DMS153 treated with DMSO at 0.1 percent for 48 hours (cell line): Measurements from ENCODE around the gene EFHC1.

ENCODE experiments used
- DNase-seq: peaks from one replicate; lab custom pipeline; 2025; ENCODE audit not compliant: unreplicated experiment; lab: John Stamatoyannopoulos, UW

The EFHC1 gene

GRCh38 chr6:52516269-52516668 lies 96.1 kb downstream of the EFHC1 start:
- no peak for DNase-seq

GRCh38 chr6:52516943-52517342 lies 96.8 kb downstream of the EFHC1 start:
- no peak for DNase-seq

- no peak for DNase-seq
These were observed 97.5 kb downstream of the EFHC1 start for GRCh38 chr6:52517502-52518278.

GRCh38 chr6:52518279-52518945 lies 98.3 kb downstream of the EFHC1 start:
- no peak for DNase-seq

- no peak for DNase-seq
These were observed 99.5 kb downstream of the EFHC1 start for GRCh38 chr6:52519618-52520017.

- no peak for DNase-seq
These were observed 102.0 kb downstream of the EFHC1 start for GRCh38 chr6:52522151-52522626.

GRCh38 chr6:52522655-52523054 lies 102.5 kb downstream of the EFHC1 start:
- DNase-seq, result no peak

- DNase-seq, result no peak
These were observed 103.4 kb downstream of the EFHC1 start for GRCh38 chr6:52523378-52524142.

GRCh38 chr6:52524918-52525317 lies 104.8 kb downstream of the EFHC1 start:
- no peak for DNase-seq

GRCh38 chr6:52526634-52527033 lies 106.5 kb downstream of the EFHC1 start:
- DNase-seq, result no peak

- DNase-seq, result no peak
These were observed 107.3 kb downstream of the EFHC1 start for GRCh38 chr6:52527436-52527835.

GRCh38 chr6:52529311-52529710 lies 109.2 kb downstream of the EFHC1 start:
- no peak for DNase-seq

GRCh38 chr6:52530351-52530750 lies 110.2 kb downstream of the EFHC1 start:
- DNase-seq, result no peak

GRCh38 chr6:52531396-52531795 lies 111.3 kb downstream of the EFHC1 start:
- DNase-seq, result no peak

GRCh38 chr6:52531834-52532233 lies 111.7 kb downstream of the EFHC1 start:
- no peak for DNase-seq

- DNase-seq, result no peak
These were observed 112.3 kb downstream of the EFHC1 start for GRCh38 chr6:52532457-52532856.

GRCh38 chr6:52533491-52533890 lies 113.3 kb downstream of the EFHC1 start:
- no peak for DNase-seq

- no peak for DNase-seq
These were observed 114.2 kb downstream of the EFHC1 start for GRCh38 chr6:52534363-52534762.

- DNase-seq, result no peak
These were observed 114.8 kb downstream of the EFHC1 start for GRCh38 chr6:52534966-52535390.

GRCh38 chr6:52535711-52536423 lies 115.7 kb downstream of the EFHC1 start:
- no peak for DNase-seq

GRCh38 chr6:52536424-52536916 lies 116.3 kb downstream of the EFHC1 start:
- no peak for DNase-seq
